Measurements from ENCODE around the gene KDM4D.

Gene KDM4D

GRCh38 chr11:94948070-94948617 is 25.4 kb upstream of the KDM4D start:
- Histone ChIP-seq H3K27ac (ENCODE audit: low read length) (no peak overlapping the region), H4K20me1 (ENCODE audit: insufficient read depth, low read length) (no peaks in the 10 kb centered on the region), H3K9me3 (ENCODE audit: insufficient read depth, low read length) (no peaks in the 10 kb centered on the region), H3K9ac (ENCODE audit: low read length) (no peak overlapping the region), H3K79me2 (ENCODE audit: low read length) (no peaks in the 10 kb centered on the region), H3K36me3 (replicated peaks; ENCODE audit: low read depth, low read length) (no peaks in the 10 kb centered on the region), H3K4me1 (ENCODE audit: low read length) (no peaks in the 10 kb centered on the region), H2AFZ (ENCODE audit: low read depth, low read length) (no peak overlapping the region), H3K27me3 (ENCODE audit: low read depth, low read length) (no peaks in the 10 kb centered on the region), H3K4me2 (ENCODE audit: low read length) (no peak overlapping the region), H3K4me3 (ENCODE audit: low read length) (no peak overlapping the region)
- no peak for TF ChIP-seq EZH2phosphoT487 (IDR thresholded peaks at IDR 0.05; ENCODE audit: low read depth)
- TF ChIP-seq, protein P1, sequence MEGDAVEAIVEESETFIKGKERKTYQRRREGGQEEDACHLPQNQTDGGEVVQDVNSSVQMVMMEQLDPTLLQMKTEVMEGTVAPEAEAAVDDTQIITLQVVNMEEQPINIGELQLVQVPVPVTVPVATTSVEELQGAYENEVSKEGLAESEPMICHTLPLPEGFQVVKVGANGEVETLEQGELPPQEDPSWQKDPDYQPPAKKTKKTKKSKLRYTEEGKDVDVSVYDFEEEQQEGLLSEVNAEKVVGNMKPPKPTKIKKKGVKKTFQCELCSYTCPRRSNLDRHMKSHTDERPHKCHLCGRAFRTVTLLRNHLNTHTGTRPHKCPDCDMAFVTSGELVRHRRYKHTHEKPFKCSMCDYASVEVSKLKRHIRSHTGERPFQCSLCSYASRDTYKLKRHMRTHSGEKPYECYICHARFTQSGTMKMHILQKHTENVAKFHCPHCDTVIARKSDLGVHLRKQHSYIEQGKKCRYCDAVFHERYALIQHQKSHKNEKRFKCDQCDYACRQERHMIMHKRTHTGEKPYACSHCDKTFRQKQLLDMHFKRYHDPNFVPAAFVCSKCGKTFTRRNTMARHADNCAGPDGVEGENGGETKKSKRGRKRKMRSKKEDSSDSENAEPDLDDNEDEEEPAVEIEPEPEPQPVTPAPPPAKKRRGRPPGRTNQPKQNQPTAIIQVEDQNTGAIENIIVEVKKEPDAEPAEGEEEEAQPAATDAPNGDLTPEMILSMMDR (IDR thresholded peaks at IDR 0.05; ENCODE audit: low read depth, low read length) = no peak

DNA sequence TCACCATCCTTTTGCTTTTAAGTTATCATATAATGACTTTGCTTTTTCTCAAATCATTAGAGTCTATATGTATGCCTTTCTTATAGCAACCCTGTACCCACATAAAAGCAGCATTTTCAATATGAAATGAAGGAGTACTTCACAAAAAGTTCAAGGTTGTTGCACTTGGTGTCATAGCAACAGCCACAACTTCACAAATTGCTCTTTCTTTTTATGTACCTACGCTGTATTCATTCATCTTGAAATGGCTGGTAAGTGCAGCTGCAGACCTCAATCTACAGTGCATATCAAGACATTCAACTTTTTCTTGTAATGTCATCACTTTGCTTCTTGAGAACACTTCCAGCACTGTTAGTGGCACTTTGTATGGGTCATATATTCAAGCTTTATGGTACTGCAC is 18.8 kb upstream of the KDM4D start:
- no peak for TF ChIP-seq EZH2phosphoT487 (IDR thresholded peaks at IDR 0.05; ENCODE audit: low read depth)
- TF ChIP-seq, protein P1 (IDR thresholded peaks at IDR 0.05; ENCODE audit: low read depth, low read length) = no peak
- Histone ChIP-seq H3K27me3 (ENCODE audit: low read depth, low read length) (no peaks in the 10 kb centered on the region), H3K9me3 (ENCODE audit: insufficient read depth, low read length) (no peaks in the 10 kb centered on the region), H3K9ac (ENCODE audit: low read length) (no peak overlapping the region), H3K36me3 (replicated peaks; ENCODE audit: low read depth, low read length) (no peaks in the 10 kb centered on the region), H3K27ac (ENCODE audit: low read length) (no peak overlapping the region), H3K4me3 (ENCODE audit: low read length) (no peak overlapping the region), H3K4me2 (ENCODE audit: low read length) (no peak overlapping the region), H2AFZ (ENCODE audit: low read depth, low read length) (no peak overlapping the region), H3K4me1 (ENCODE audit: low read length) (no peaks in the 10 kb centered on the region), H4K20me1 (ENCODE audit: insufficient read depth, low read length) (no peaks in the 10 kb centered on the region), H3K79me2 (ENCODE audit: low read length) (no peaks in the 10 kb centered on the region)

DNA sequence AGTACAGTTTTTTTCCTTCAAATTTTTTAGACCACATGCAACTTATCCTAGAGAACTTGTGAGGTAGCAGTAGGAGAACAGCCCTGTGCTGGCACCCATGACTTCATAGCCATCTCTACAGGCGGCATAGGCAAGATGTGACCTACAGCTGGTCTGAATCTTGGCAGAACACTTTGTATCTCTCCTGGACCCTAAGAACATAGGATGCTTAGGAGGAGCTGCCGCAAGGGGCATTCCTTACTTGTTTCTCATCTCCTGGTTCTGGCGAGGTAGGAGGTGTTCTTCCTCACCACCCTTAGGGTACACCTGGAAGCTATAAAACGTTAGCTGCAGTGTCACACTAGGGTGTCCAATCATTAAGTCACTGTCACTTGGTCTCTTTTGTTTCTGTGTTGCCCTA is 16.5 kb upstream of the KDM4D start:
- H3K27me3 ChIP-seq (ENCODE audit: low read depth, low read length) = no peaks in the 10 kb centered on the region
- H3K27ac ChIP-seq (ENCODE audit: low read length) = no peak overlapping the region
- H3K4me2 ChIP-seq (ENCODE audit: low read length) = no peak overlapping the region
- TF ChIP-seq EZH2phosphoT487 (IDR thresholded peaks at IDR 0.05; ENCODE audit: low read depth) = no peak
- TF ChIP-seq, protein P1 (IDR thresholded peaks at IDR 0.05; ENCODE audit: low read depth, low read length) = no peak
- H3K79me2 ChIP-seq (ENCODE audit: low read length) = no peaks in the 10 kb centered on the region
- H3K9me3 ChIP-seq (ENCODE audit: insufficient read depth, low read length) = no peaks in the 10 kb centered on the region
- peaks cover 4% of the 10 kb centered on the region for H3K36me3 ChIP-seq (replicated peaks; ENCODE audit: low read depth, low read length)
- H3K4me3 ChIP-seq (ENCODE audit: low read length) = no peak overlapping the region
- H2AFZ ChIP-seq (ENCODE audit: low read depth, low read length) = no peak overlapping the region
- H4K20me1 ChIP-seq (ENCODE audit: insufficient read depth, low read length) = no peaks in the 10 kb centered on the region
- H3K9ac ChIP-seq (ENCODE audit: low read length) = no peak overlapping the region
- no peaks in the 10 kb centered on the region for H3K4me1 ChIP-seq (ENCODE audit: low read length)

DNA sequence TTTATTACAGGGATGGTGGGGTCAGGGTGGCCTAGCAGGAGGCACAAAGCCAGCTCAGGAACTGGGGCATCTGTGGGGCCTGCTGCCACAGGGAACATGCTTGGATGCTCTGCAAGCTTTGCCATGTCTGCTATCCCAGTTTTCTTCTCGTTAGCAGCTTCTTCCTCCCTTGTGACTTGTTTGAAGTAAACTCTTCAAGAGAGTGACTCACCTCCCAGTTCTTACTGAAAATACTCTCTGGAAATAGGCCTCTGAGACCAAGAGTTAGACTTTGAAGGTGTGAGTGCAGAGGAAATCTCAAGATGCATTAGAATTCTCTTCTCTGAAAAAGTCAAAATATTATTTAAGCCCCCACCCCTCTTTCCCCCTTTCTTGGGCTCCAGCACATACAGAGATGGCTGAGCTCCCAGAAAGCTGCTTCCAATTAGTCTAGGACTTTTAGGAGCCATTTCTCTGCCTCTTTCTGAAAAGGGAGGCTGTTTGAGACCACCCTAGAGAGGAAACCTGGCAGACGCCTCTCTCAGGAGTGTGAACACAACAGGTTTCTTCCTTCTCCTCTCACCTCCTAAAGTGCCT is 15.3 kb upstream of the KDM4D start:
- Histone ChIP-seq H3K9me3 (ENCODE audit: insufficient read depth, low read length) (no peaks in the 10 kb centered on the region), H4K20me1 (ENCODE audit: insufficient read depth, low read length) (no peaks in the 10 kb centered on the region), H3K79me2 (ENCODE audit: low read length) (no peaks in the 10 kb centered on the region), H3K27ac (ENCODE audit: low read length) (no peak overlapping the region), H3K4me1 (ENCODE audit: low read length) (no peaks in the 10 kb centered on the region), H2AFZ (ENCODE audit: low read depth, low read length) (no peak overlapping the region), H3K27me3 (ENCODE audit: low read depth, low read length) (no peaks in the 10 kb centered on the region), H3K36me3 (replicated peaks; ENCODE audit: low read depth, low read length) (peaks cover 8% of the 10 kb centered on the region), H3K4me3 (ENCODE audit: low read length) (no peak overlapping the region), H3K4me2 (ENCODE audit: low read length) (no peak overlapping the region), H3K9ac (ENCODE audit: low read length) (no peak overlapping the region)
- TF ChIP-seq, protein P1 (IDR thresholded peaks at IDR 0.05; ENCODE audit: low read depth, low read length) = no peak
- no peak for TF ChIP-seq EZH2phosphoT487 (IDR thresholded peaks at IDR 0.05; ENCODE audit: low read depth)
